Neuron (in vitro differentiated cells): ENCODE results near the gene SPCS3.
"Not testable (repeated sequence)": the region's sequence is repeated elsewhere in the genome, so short reads cannot be mapped to it uniquely, and the experiment has no call there.

Source experiments
- H2AFZ ChIP-seq: one replicate; pipeline ENCODE4 v1.6.1; 2013; ENCODE audit warnings: low read depth, mild to moderate bottlenecking, inconsistent platforms, low read length, moderate library complexity
- H3K27me3 ChIP-seq: one replicate; pipeline ENCODE4 v1.6.1; 2013; ENCODE audit warnings: low read length; ENCODE audit not compliant: insufficient read depth
- H3K36me3 ChIP-seq: one replicate; pipeline ENCODE4 v1.6.1; 2013; ENCODE audit warnings: low read length; ENCODE audit not compliant: insufficient read depth
- H3K4me1 ChIP-seq: one replicate; pipeline ENCODE4 v1.6.1; 2013; ENCODE audit warnings: low read length; ENCODE audit not compliant: insufficient read depth
- H3K4me3 ChIP-seq: 2 replicates; pipeline ENCODE4 v1.5.1; 2013; ENCODE audit warnings: mild to moderate bottlenecking, low read length, moderate library complexity
- H3K9me3 ChIP-seq: one replicate; pipeline ENCODE4 v1.6.1; 2013; ENCODE audit warnings: low read length

SPCS3 gene

GRCh38 chr4:176309772-176310171 is 10.0 kb upstream of the SPCS3 start:
- no peak overlapping the region for H2AFZ ChIP-seq
- peaks cover 18% of the 10 kb centered on the region for H3K4me1 ChIP-seq
- H3K36me3 ChIP-seq: no peaks in the 10 kb centered on the region
- H3K27me3 ChIP-seq: no peaks in the 10 kb centered on the region
- H3K9me3 ChIP-seq: no peaks in the 10 kb centered on the region
- no peak overlapping the region for H3K4me3 ChIP-seq

GRCh38 chr4:176313596-176314336 is 6.0 kb upstream of the SPCS3 start:
- H3K4me3 ChIP-seq: no peak overlapping the region
- no peaks in the 10 kb centered on the region for H3K36me3 ChIP-seq
- no peaks in the 10 kb centered on the region for H3K27me3 ChIP-seq
- H3K9me3 ChIP-seq: no peaks in the 10 kb centered on the region
- H2AFZ ChIP-seq: no peak overlapping the region
- H3K4me1 ChIP-seq: peaks cover 31% of the 10 kb centered on the region

GRCh38 chr4:176319151-176319703 is 539 bp upstream of the SPCS3 start:
- Histone ChIP-seq H3K4me3 (peak overlapping the region; percentile 100), H3K4me1 (peaks cover 32% of the 10 kb centered on the region), H3K27me3 (no peaks in the 10 kb centered on the region), H2AFZ (peak overlapping the region; percentile 64), H3K9me3 (no peaks in the 10 kb centered on the region), H3K36me3 (no peaks in the 10 kb centered on the region)

- no peaks in the 10 kb centered on the region for H3K27me3 ChIP-seq
- peaks cover 3% of the 10 kb centered on the region for H3K36me3 ChIP-seq
- H2AFZ ChIP-seq: peak overlapping the region; percentile 96
- H3K4me3 ChIP-seq: peak overlapping the region; percentile 100
- H3K4me1 ChIP-seq: peaks cover 26% of the 10 kb centered on the region
- H3K9me3 ChIP-seq: no peaks in the 10 kb centered on the region
Measured at GRCh38 chr4:176320340-176320975, 692 bp downstream of the SPCS3 start.

- Histone ChIP-seq H3K9me3 (no peaks in the 10 kb centered on the region), H3K4me1 (peaks cover 26% of the 10 kb centered on the region)
Measured at GRCh38 chr4:176320976-176321361, 1.2 kb downstream of the SPCS3 start.

GRCh38 chr4:176321589-176321988 is 1.8 kb downstream of the SPCS3 start:
- no peaks in the 10 kb centered on the region for H3K9me3 ChIP-seq
- no peak overlapping the region for H2AFZ ChIP-seq
- H3K36me3 ChIP-seq: peaks cover 3% of the 10 kb centered on the region
- H3K4me1 ChIP-seq: peaks cover 26% of the 10 kb centered on the region
- no peaks in the 10 kb centered on the region for H3K27me3 ChIP-seq
- H3K4me3 ChIP-seq: peak overlapping the region; percentile 100

More at GRCh38 chr4:176320976-176321361, 1.2 kb downstream of the SPCS3 start:
- H2AFZ ChIP-seq: no peak overlapping the region
- H3K4me3 ChIP-seq: peak overlapping the region; percentile 100
- no peaks in the 10 kb centered on the region for H3K27me3 ChIP-seq
- H3K36me3 ChIP-seq: peaks cover 3% of the 10 kb centered on the region

- no peak overlapping the region for H2AFZ ChIP-seq
- peaks cover 16% of the 10 kb centered on the region for H3K4me1 ChIP-seq
- H3K36me3 ChIP-seq: peaks cover 12% of the 10 kb centered on the region
- H3K27me3 ChIP-seq: no peaks in the 10 kb centered on the region
- H3K4me3 ChIP-seq: no peak overlapping the region
- H3K9me3 ChIP-seq: no peaks in the 10 kb centered on the region
Measured at GRCh38 chr4:176323511-176324160, 3.9 kb downstream of the SPCS3 start.

- Histone ChIP-seq H3K36me3 (peaks cover 17% of the 10 kb centered on the region), H3K4me1 (peaks cover 10% of the 10 kb centered on the region)
- not testable (repeated sequence) for H2AFZ ChIP-seq, H3K27me3 ChIP-seq, H3K4me3 ChIP-seq, H3K9me3 ChIP-seq
Measured at GRCh38 chr4:176324876-176325275, 5.1 kb downstream of the SPCS3 start.

- no peak overlapping the region for H3K4me3 ChIP-seq
- H3K9me3 ChIP-seq: no peaks in the 10 kb centered on the region
- H3K4me1 ChIP-seq: no peaks in the 10 kb centered on the region
- peaks cover 14% of the 10 kb centered on the region for H3K36me3 ChIP-seq
- no peak overlapping the region for H2AFZ ChIP-seq
- no peaks in the 10 kb centered on the region for H3K27me3 ChIP-seq
Measured at GRCh38 chr4:176333076-176333475, 13.3 kb downstream of the SPCS3 start.

- H3K36me3 ChIP-seq: peaks cover 12% of the 10 kb centered on the region
- H3K4me3 ChIP-seq: no peak overlapping the region
- no peak overlapping the region for H2AFZ ChIP-seq
- H3K4me1 ChIP-seq: no peaks in the 10 kb centered on the region
- H3K27me3 ChIP-seq: no peaks in the 10 kb centered on the region
- H3K9me3 ChIP-seq: no peaks in the 10 kb centered on the region
Measured at GRCh38 chr4:176334066-176334465, 14.3 kb downstream of the SPCS3 start.

- Histone ChIP-seq H3K4me3 (no peak overlapping the region), H3K4me1 (no peaks in the 10 kb centered on the region), H3K36me3 (peaks cover 6% of the 10 kb centered on the region), H3K27me3 (no peaks in the 10 kb centered on the region), H2AFZ (no peak overlapping the region), H3K9me3 (no peaks in the 10 kb centered on the region)
Measured at GRCh38 chr4:176335421-176335820, 15.7 kb downstream of the SPCS3 start.

GRCh38 chr4:176339936-176340761 is 20.4 kb downstream of the SPCS3 start:
- no peaks in the 10 kb centered on the region for H3K36me3 ChIP-seq
- H3K4me3 ChIP-seq: no peak overlapping the region
- H2AFZ ChIP-seq: no peak overlapping the region
- peaks cover 16% of the 10 kb centered on the region for H3K9me3 ChIP-seq
- H3K27me3 ChIP-seq: no peaks in the 10 kb centered on the region
- no peaks in the 10 kb centered on the region for H3K4me1 ChIP-seq
